Erythroblast (primary cell): ENCODE measurements around the gene CEMIP.

Experiments
- GATA1 ChIP-seq: IDR thresholded peaks from 2 replicates; pipeline ENCODE4 v1.6.1; 2011; ENCODE audit warnings: low read depth, mild to moderate bottlenecking, control low read depth, low read length, moderate library complexity
- POLR2A ChIP-seq: IDR thresholded peaks from 2 replicates; pipeline ENCODE4 v1.6.1; 2011; ENCODE audit warnings: mild to moderate bottlenecking, low read length

DNA sequence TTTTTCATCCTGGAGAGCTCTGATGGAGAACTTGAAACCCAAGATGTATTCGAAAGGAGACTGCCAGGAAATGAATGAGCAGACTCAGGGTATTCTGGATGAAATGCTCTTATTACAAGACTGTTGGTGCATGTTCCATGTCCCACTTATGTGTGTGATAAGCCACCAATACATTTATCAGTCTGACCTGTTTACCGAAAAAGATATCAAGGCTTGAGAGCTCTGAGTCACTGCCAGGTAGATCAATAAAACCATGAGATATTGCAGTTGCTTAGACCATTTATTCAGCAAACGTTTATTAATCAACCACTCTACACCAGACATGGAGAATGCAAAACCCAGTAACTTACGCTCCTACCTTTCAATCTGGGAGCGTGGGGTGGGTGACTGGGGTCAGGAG lies 17.2 kb downstream of the CEMIP start:
- TF ChIP-seq POLR2A = no peak
- no peak for TF ChIP-seq GATA1
